ENCODE data around the gene ZSWIM5. TPM values are rescaled to one million over a fixed set of nuclear protein-coding genes. Genes with fewer than 3 reads are reported as not detected.
"Not testable (repeated sequence)": the region's sequence is repeated elsewhere in the genome, so short reads cannot be mapped to it uniquely, and the experiment has no call there.

ZSWIM5 gene
- total RNA-seq, 4 donors from 2014 or later = 0.53 to 1.3 (median 0.81) TPM

DNA sequence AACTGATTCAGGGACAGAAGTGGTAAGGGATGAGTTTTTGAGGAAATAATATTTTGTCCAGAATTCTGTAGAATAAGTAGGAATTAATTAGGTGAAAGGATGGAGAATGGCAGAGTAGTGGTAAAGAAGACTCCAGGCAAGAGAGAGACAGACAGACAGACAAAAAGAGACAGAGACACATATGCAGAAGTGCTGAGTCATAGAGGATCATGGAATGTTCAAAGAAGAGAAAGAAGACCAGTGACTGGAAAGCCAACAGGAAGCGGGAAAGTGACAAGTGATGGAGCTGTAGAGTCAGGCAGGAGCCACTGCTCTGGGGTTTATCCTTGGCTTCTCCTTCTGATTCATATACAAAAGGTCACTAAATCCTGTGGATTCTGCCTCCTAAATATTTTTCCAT lies 108.5 kb downstream of the ZSWIM5 start:
- H3K27me3 ChIP-seq = no peaks in the 10 kb centered on the region
- no peaks in the 10 kb centered on the region for H3K4me1 ChIP-seq
- in situ Hi-C loops (cut with MboI; ENCODE audit: low sequenced_read_pairs in 4 of 4) = no loop called here
- ATAC-seq (no peak), DNase-seq (no peak)
- TF ChIP-seq, protein P1, sequence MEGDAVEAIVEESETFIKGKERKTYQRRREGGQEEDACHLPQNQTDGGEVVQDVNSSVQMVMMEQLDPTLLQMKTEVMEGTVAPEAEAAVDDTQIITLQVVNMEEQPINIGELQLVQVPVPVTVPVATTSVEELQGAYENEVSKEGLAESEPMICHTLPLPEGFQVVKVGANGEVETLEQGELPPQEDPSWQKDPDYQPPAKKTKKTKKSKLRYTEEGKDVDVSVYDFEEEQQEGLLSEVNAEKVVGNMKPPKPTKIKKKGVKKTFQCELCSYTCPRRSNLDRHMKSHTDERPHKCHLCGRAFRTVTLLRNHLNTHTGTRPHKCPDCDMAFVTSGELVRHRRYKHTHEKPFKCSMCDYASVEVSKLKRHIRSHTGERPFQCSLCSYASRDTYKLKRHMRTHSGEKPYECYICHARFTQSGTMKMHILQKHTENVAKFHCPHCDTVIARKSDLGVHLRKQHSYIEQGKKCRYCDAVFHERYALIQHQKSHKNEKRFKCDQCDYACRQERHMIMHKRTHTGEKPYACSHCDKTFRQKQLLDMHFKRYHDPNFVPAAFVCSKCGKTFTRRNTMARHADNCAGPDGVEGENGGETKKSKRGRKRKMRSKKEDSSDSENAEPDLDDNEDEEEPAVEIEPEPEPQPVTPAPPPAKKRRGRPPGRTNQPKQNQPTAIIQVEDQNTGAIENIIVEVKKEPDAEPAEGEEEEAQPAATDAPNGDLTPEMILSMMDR (IDR thresholded peaks at IDR 0.05 in 4 of 5, conservative IDR thresholded peaks at IDR 0.05 in 1 of 5) = no peak
- TF ChIP-seq POLR2A (IDR thresholded peaks at IDR 0.05) = no peak
- intact Hi-C loops (cut with DNase I; ENCODE audit: low total_unique reads) = no loop called here
- no peaks in the 10 kb centered on the region for H3K9me3 ChIP-seq
- no peak overlapping the region for H3K27ac ChIP-seq
- no peak overlapping the region for H3K4me3 ChIP-seq
- no peaks in the 10 kb centered on the region for H3K36me3 ChIP-seq

DNA sequence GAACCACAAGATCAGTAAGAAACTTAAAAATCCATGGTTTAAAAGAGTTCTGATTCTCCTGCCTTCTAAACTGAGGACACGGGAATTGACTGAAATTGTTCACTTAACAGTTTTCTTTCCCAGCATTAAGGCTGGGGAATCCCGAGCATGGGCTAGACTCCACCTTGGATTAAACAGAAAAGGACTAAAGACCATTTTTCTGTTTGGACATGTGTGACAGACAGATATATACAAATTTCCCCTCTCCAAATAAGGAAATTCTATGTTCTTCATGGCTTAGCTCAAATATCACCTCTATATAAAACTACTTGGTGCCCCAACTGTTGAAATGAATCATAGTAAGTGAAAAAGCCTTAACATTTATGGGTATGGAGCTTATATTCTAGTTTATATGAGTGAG lies 109.3 kb downstream of the ZSWIM5 start:
- ATAC-seq (no peak), DNase-seq (no peak)
- Histone ChIP-seq H3K9me3 (no peaks in the 10 kb centered on the region), H3K27me3 (no peaks in the 10 kb centered on the region), H3K36me3 (no peaks in the 10 kb centered on the region), H3K4me3 (no peak overlapping the region), H3K4me1 (no peaks in the 10 kb centered on the region), H3K27ac (no peak overlapping the region)
- no peak for TF ChIP-seq POLR2A (IDR thresholded peaks at IDR 0.05)
- TF ChIP-seq, protein P1 (IDR thresholded peaks at IDR 0.05 in 4 of 5, conservative IDR thresholded peaks at IDR 0.05 in 1 of 5) = no peak
- intact Hi-C loops (cut with DNase I; ENCODE audit: low total_unique reads) = no loop called here
- in situ Hi-C loops (cut with MboI; ENCODE audit: low sequenced_read_pairs in 4 of 4) = no loop called here

DNA sequence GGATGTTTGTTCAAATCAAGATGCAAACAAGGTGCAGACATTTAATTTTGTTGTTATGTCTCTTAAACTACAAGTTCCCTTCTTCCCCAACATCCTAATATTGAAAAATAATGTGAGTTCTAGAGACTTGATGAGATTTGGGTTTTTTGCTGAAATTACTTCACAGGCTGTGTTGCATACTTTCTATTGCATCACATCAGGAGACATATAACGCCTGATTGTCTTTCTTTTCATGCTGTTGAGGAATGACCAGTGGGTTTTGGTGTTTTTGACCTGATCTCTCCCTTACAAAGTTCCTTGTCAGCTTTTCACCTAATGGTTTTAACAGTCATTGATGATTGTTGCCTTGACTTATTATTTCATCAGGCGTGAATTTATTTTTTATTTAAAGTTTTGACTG lies 111.0 kb downstream of the ZSWIM5 start:
- TF ChIP-seq, protein P1 (IDR thresholded peaks at IDR 0.05 in 4 of 5, conservative IDR thresholded peaks at IDR 0.05 in 1 of 5) = no peak
- TF ChIP-seq POLR2A (IDR thresholded peaks at IDR 0.05) = no peak
- DNase-seq (no peak), ATAC-seq (no peak)
- Histone ChIP-seq H3K4me3 (no peak overlapping the region), H3K27me3 (no peaks in the 10 kb centered on the region), H3K4me1 (no peaks in the 10 kb centered on the region), H3K9me3 (no peaks in the 10 kb centered on the region), H3K36me3 (no peaks in the 10 kb centered on the region), H3K27ac (no peak overlapping the region)
- in situ Hi-C loops (cut with MboI; ENCODE audit: low sequenced_read_pairs in 4 of 4) (no loop called here), intact Hi-C loops (cut with DNase I; ENCODE audit: low total_unique reads) (no loop called here)

DNA sequence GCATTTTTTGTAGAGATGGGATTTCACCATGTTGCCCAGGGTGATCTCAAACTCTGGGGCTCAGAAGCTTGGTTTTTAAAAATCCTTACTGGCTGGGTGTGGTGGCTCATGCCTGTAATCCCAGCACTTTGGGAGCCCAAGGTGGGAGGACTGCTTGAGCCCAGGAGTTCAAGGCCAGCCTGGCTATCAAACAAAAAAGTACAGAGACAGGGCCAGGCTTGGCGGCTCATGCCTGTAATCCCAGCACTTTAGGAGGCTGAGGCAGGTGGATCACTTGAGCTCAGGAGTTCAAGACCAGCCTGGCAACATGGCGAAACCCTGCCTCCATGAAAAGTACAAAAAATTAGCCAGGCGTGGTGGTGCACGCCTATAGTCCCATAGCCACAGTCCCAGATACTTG lies 112.0 kb downstream of the ZSWIM5 start:
- intact Hi-C loops (cut with DNase I; ENCODE audit: low total_unique reads); H3K4me1 ChIP-seq; H3K27ac ChIP-seq; DNase-seq; H3K27me3 ChIP-seq; H3K9me3 ChIP-seq; H3K4me3 ChIP-seq; ATAC-seq; H3K36me3 ChIP-seq; in situ Hi-C loops (cut with MboI; ENCODE audit: low sequenced_read_pairs in 4 of 4): not testable (repeated sequence)

DNA sequence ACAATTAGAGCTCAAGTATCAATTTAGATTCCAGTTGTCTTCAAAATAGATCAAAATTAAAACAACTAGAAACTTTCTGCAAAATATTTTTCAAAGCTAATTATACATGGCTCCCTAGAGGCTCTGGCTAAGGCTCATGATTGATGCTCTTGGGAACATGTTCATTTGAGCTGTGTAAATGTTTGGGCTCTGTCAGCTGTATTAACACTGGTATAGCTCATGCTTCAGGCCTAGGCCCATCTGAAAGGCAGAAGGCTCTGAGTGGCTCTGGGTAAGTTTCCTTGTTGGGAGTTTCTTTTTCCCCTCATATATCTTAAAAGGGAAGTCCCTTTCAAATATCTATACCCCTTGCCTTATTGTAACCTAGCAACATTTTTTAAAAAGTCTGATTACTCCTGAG lies 113.1 kb downstream of the ZSWIM5 start:
- in situ Hi-C loops (cut with MboI; ENCODE audit: low sequenced_read_pairs in 4 of 4) = no loop called here
- no peaks in the 10 kb centered on the region for H3K9me3 ChIP-seq
- TF ChIP-seq POLR2A (IDR thresholded peaks at IDR 0.05) = no peak
- TF ChIP-seq, protein P1 (IDR thresholded peaks at IDR 0.05 in 4 of 5, conservative IDR thresholded peaks at IDR 0.05 in 1 of 5) = no peak
- ATAC-seq (no peak), DNase-seq (no peak)
- H3K27me3 ChIP-seq = no peaks in the 10 kb centered on the region
- H3K36me3 ChIP-seq = no peaks in the 10 kb centered on the region
- intact Hi-C loops (cut with DNase I; ENCODE audit: low total_unique reads) = no loop called here
- no peak overlapping the region for H3K4me3 ChIP-seq
- H3K27ac ChIP-seq = no peak overlapping the region
- H3K4me1 ChIP-seq = no peaks in the 10 kb centered on the region

Measured in gastrocnemius medialis (tissue), 4 donors.